Trophoblast cell (in vitro differentiated cells and primary cell): ENCODE data around the gene TMEM221.

Source experiments
- DNase-seq, 2 donors: peaks; one replicate each; pipeline ENCODE4 v3.0.0-alpha.2; 2016
- H2AFZ ChIP-seq: 2 replicates; pipeline ENCODE4 v1.6.1; 2013; ENCODE audit warnings: low read length, moderate library complexity, mild to moderate bottlenecking; ENCODE audit not compliant: insufficient read depth, poor library complexity
- H2AK5ac ChIP-seq: 2 replicates; pipeline ENCODE4 v1.6.1; 2013; ENCODE audit warnings: mild to moderate bottlenecking, low read length
- H2BK120ac ChIP-seq: 2 replicates; pipeline ENCODE4 v1.6.1; 2013; ENCODE audit warnings: low read length, mild to moderate bottlenecking, moderate library complexity; ENCODE audit not compliant: insufficient read depth, poor library complexity
- H2BK12ac ChIP-seq: 2 replicates; pipeline ENCODE4 v1.6.1; 2013; ENCODE audit warnings: mild to moderate bottlenecking, low read length, moderate library complexity
- H2BK5ac ChIP-seq: 2 replicates; pipeline ENCODE4 v1.6.1; 2013; ENCODE audit warnings: low read length, low read depth, moderate library complexity, mild to moderate bottlenecking; ENCODE audit not compliant: poor library complexity
- H3K14ac ChIP-seq: 2 replicates; pipeline ENCODE4 v1.6.1; 2013; ENCODE audit warnings: mild to moderate bottlenecking, low read length
- H3K18ac ChIP-seq: 2 replicates; pipeline ENCODE4 v1.6.1; 2013; ENCODE audit warnings: mild to moderate bottlenecking, low read length
- H3K23ac ChIP-seq: 2 replicates; pipeline ENCODE4 v1.6.1; 2013; ENCODE audit warnings: low read length
- H3K27ac ChIP-seq: 2 replicates; pipeline ENCODE4 v1.5.1; 2013; ENCODE audit warnings: low read depth, mild to moderate bottlenecking, inconsistent platforms, low read length, moderate library complexity
- H3K27me3 ChIP-seq: 2 replicates; pipeline ENCODE4 v1.6.1; 2013; ENCODE audit warnings: inconsistent platforms, mild to moderate bottlenecking, low read length, moderate library complexity; ENCODE audit not compliant: insufficient read depth
- H3K36me3 ChIP-seq, 2 experiments: 1 replicate in 1 of 2; 2 replicates in 1 of 2; pipeline ENCODE4 v1.6.1; 2013; ENCODE audit warnings: low read length in 2 of 2, mild to moderate bottlenecking in 2 of 2, moderate library complexity in 1 of 2; ENCODE audit not compliant: insufficient read depth in 2 of 2, control insufficient read depth in 1 of 2
- H3K4ac ChIP-seq: 2 replicates; pipeline ENCODE4 v1.6.1; 2013; ENCODE audit warnings: low read depth, mild to moderate bottlenecking, low read length, moderate library complexity
- H3K4me1 ChIP-seq, 2 experiments: 1 replicate in 1 of 2; 2 replicates in 1 of 2; pipeline ENCODE4 v1.6.1; 2013; ENCODE audit warnings: low read length in 2 of 2, mild to moderate bottlenecking in 2 of 2, moderate library complexity in 1 of 2; ENCODE audit not compliant: insufficient read depth in 2 of 2, control insufficient read depth in 1 of 2
- H3K4me2 ChIP-seq: 2 replicates; pipeline ENCODE4 v1.6.1; 2013; ENCODE audit warnings: inconsistent platforms, mild to moderate bottlenecking, low read length, moderate library complexity
- H3K4me3 ChIP-seq: 2 replicates; pipeline ENCODE4 v1.5.1; 2013; ENCODE audit warnings: mild to moderate bottlenecking, low read depth, low read length, inconsistent platforms
- H3K79me1 ChIP-seq: one replicate; pipeline ENCODE4 v1.6.1; 2013; ENCODE audit warnings: low read length
- H3K79me2 ChIP-seq: 2 replicates; pipeline ENCODE4 v1.6.1; 2013; ENCODE audit warnings: low read length, mild to moderate bottlenecking; ENCODE audit not compliant: control insufficient read depth, insufficient read depth, poor library complexity
- H3K9ac ChIP-seq: 2 replicates; pipeline ENCODE4 v1.6.1; 2013; ENCODE audit warnings: mild to moderate bottlenecking, low read length
- H3K9me3 ChIP-seq: 2 replicates; pipeline ENCODE4 v1.6.1; 2013; ENCODE audit warnings: low read depth, mild to moderate bottlenecking, control low read depth, inconsistent platforms, low read length; ENCODE audit not compliant: insufficient read depth
- H4K12ac ChIP-seq: 2 replicates; pipeline ENCODE4 v1.6.1; 2013; ENCODE audit warnings: low read depth, mild to moderate bottlenecking, low read length, moderate library complexity
- H4K8ac ChIP-seq: 2 replicates; pipeline ENCODE4 v1.6.1; 2013; ENCODE audit warnings: low read depth, mild to moderate bottlenecking, low read length, moderate library complexity
- H4K91ac ChIP-seq: one replicate; pipeline ENCODE4 v1.6.1; 2013; ENCODE audit warnings: low read depth, mild to moderate bottlenecking, low read length, moderate library complexity
- WGBS: extraction: QIAGEN DNeasy Blood & Tissue Kit; methylation state at CpG from one replicate; pipeline ENCODE4 v1.1.7; 2013; ENCODE audit warnings: missing lambda C conversion rate; ENCODE audit not compliant: insufficient read length, insufficient coverage; ENCODE audit errors: extremely low coverage; 5-methylcytosine and 5-hydroxymethylcytosine counted together

Gene TMEM221

GRCh38 chr19:17491287-17491686 lies 42.8 kb upstream of the TMEM221 start:
- Histone ChIP-seq H3K14ac (no peak overlapping the region), H4K8ac (no peak overlapping the region), H3K27ac (no peak overlapping the region), H3K18ac (no peak overlapping the region), H3K36me3 (no peaks in the 10 kb centered on the region), H3K23ac (no peak overlapping the region), H3K9me3 (peaks cover 2% of the 10 kb centered on the region), H3K79me2 (no peaks in the 10 kb centered on the region), H2AFZ (no peak overlapping the region), H3K4me2 (no peak overlapping the region), H4K12ac (no peak overlapping the region), H3K4me3 (no peak overlapping the region), H2AK5ac (no peak overlapping the region), H3K4me1 (peaks cover 10 to 11% of the 10 kb centered on the region in 2 experiments), H2BK12ac (no peak overlapping the region), H4K91ac (no peak overlapping the region), H2BK120ac (no peak overlapping the region), H2BK5ac (no peak overlapping the region), H3K79me1 (no peaks in the 10 kb centered on the region), H3K9ac (no peak overlapping the region), H3K27me3 (no peaks in the 10 kb centered on the region), H3K4ac (no peak overlapping the region)
- no CpG with 5 or more reads among the region's 5 CpGs for WGBS
- peak; percentile 75 to 93 for DNase-seq

GRCh38 chr19:17490411-17490810 lies 41.9 kb upstream of the TMEM221 start:
- H3K14ac ChIP-seq: no peak overlapping the region
- no peak overlapping the region for H4K91ac ChIP-seq
- peaks cover 2% of the 10 kb centered on the region for H3K9me3 ChIP-seq
- H2AFZ ChIP-seq: no peak overlapping the region
- no peak overlapping the region for H3K4me2 ChIP-seq
- H2BK120ac ChIP-seq: no peak overlapping the region
- no peaks in the 10 kb centered on the region for H3K79me2 ChIP-seq
- no peak overlapping the region for H3K4ac ChIP-seq
- no peak overlapping the region for H3K9ac ChIP-seq
- no CpG with 5 or more reads among the region's 4 CpGs for WGBS
- no peaks in the 10 kb centered on the region for H3K36me3 ChIP-seq
- no peak overlapping the region for H4K8ac ChIP-seq
- H3K23ac ChIP-seq: no peak overlapping the region
- H3K4me1 ChIP-seq: peaks cover 10 to 11% of the 10 kb centered on the region in 2 experiments
- no peak overlapping the region for H4K12ac ChIP-seq
- H2BK12ac ChIP-seq: no peak overlapping the region
- no peak for DNase-seq
- H3K18ac ChIP-seq: no peak overlapping the region
- no peak overlapping the region for H3K27ac ChIP-seq
- no peak overlapping the region for H3K4me3 ChIP-seq
- H3K79me1 ChIP-seq: no peaks in the 10 kb centered on the region
- no peaks in the 10 kb centered on the region for H3K27me3 ChIP-seq
- no peak overlapping the region for H2BK5ac ChIP-seq
- H2AK5ac ChIP-seq: no peak overlapping the region

GRCh38 chr19:17489392-17490030 lies 41.0 kb upstream of the TMEM221 start:
- H4K12ac ChIP-seq: peak overlapping the region; percentile 14
- H2BK5ac ChIP-seq: no peak overlapping the region

GRCh38 chr19:17488593-17489391 lies 40.3 kb upstream of the TMEM221 start:
- Histone ChIP-seq H2BK5ac (no peak overlapping the region), H3K23ac (no peak overlapping the region), H3K79me1 (no peaks in the 10 kb centered on the region), H2AFZ (peak overlapping the region; percentile 38), H3K36me3 (no peaks in the 10 kb centered on the region), H2BK120ac (no peak overlapping the region), H3K27me3 (no peaks in the 10 kb centered on the region), H3K9ac (peak overlapping the region; percentile 24), H3K9me3 (peaks cover 2% of the 10 kb centered on the region), H4K91ac (no peak overlapping the region), H4K8ac (no peak overlapping the region), H2AK5ac (no peak overlapping the region), H3K4me2 (peak overlapping the region; percentile 55), H2BK12ac (no peak overlapping the region), H3K4me1 (peaks cover 10 to 11% of the 10 kb centered on the region in 2 experiments), H3K18ac (no peak overlapping the region), H3K27ac (no peak overlapping the region), H3K4me3 (no peak overlapping the region), H3K4ac (no peak overlapping the region), H3K14ac (no peak overlapping the region), H4K12ac (no peak overlapping the region), H3K79me2 (no peaks in the 10 kb centered on the region)
- DNase-seq: peak; percentile 89 to 91
- WGBS: no CpG with 5 or more reads among the region's 31 CpGs

More at GRCh38 chr19:17489392-17490030, 41.0 kb upstream of the TMEM221 start:
- peaks cover 2% of the 10 kb centered on the region for H3K9me3 ChIP-seq
- H3K4me2 ChIP-seq: no peak overlapping the region
- no peaks in the 10 kb centered on the region for H3K79me2 ChIP-seq
- no CpG with 5 or more reads among the region's 9 CpGs for WGBS
- peak overlapping the region; percentile 70 for H4K8ac ChIP-seq
- no peak overlapping the region for H2BK120ac ChIP-seq
- no peak overlapping the region for H3K23ac ChIP-seq
- H3K18ac ChIP-seq: no peak overlapping the region
- no peaks in the 10 kb centered on the region for H3K79me1 ChIP-seq
- DNase-seq: peak; percentile 83
- H2AK5ac ChIP-seq: no peak overlapping the region
- H3K4me3 ChIP-seq: no peak overlapping the region
- no peaks in the 10 kb centered on the region for H3K36me3 ChIP-seq
- peaks cover 10 to 11% of the 10 kb centered on the region in 2 experiments for H3K4me1 ChIP-seq
- H4K91ac ChIP-seq: peak overlapping the region; percentile 48
- H3K4ac ChIP-seq: no peak overlapping the region
- H2BK12ac ChIP-seq: no peak overlapping the region
- H3K27ac ChIP-seq: no peak overlapping the region
- peak overlapping the region; percentile 44 for H3K14ac ChIP-seq
- no peak overlapping the region for H3K9ac ChIP-seq
- no peaks in the 10 kb centered on the region for H3K27me3 ChIP-seq
- peak overlapping the region; percentile 40 for H2AFZ ChIP-seq
